ENCODE results near the gene GALNT10. TPM values are rescaled to one million over a fixed set of nuclear protein-coding genes. Genes with fewer than 3 reads are reported as not detected.
"Not testable (repeated sequence)": the region's sequence is repeated elsewhere in the genome, so short reads cannot be mapped to it uniquely, and the experiment has no call there.

Gene GALNT10
- total and polyA plus RNA-seq, 2 experiments from 2014 or later = 43.0 to 45.9 TPM

DNA sequence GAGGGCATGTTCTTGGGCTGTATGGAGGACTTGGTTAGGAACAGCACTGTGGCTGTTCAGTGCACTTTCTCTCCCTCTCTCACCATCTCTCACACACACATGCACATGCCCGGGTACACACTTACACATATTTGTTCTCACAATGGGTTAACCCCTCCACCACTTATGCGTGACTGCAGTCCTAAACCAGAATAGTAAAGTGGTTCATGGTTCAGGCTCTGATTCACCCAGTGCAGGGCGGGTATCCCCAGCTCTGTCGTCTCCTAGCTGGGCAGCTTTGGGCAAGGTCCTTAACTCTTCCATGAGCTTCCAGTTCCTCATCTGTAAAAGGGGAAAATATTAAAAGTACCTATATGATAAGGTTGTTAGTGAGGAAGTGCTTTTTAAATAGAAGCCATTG is 45.3 kb upstream of the GALNT10 start:
- WGBS (ENCODE audit: low lambda C conversion rate, missing lambda C conversion rate) = 86% methylated on average over 4 of the region's 4 CpGs
- H3K4me3 ChIP-seq = no peak overlapping the region
- H3K4me1 ChIP-seq (ENCODE audit: insufficient read depth) = no peaks in the 10 kb centered on the region
- H2AFZ ChIP-seq = no peak overlapping the region
- H3K9me2 ChIP-seq (replicated peaks; ENCODE audit: insufficient read depth) = no peaks in the 10 kb centered on the region
- TF ChIP-seq CTCF (IDR thresholded peaks at IDR 0.05; ENCODE audit: poor library complexity) = no peak
- no peak for TF ChIP-seq EZH2 (IDR thresholded peaks at IDR 0.05; ENCODE audit: borderline replicate concordance)
- no peak overlapping the region for H3K4me2 ChIP-seq
- H3K36me3 ChIP-seq (replicated peaks; ENCODE audit: insufficient read depth, low read depth) = no peaks in the 10 kb centered on the region
- H4K20me1 ChIP-seq (ENCODE audit: insufficient read depth, poor library complexity, severe bottlenecking) = no peaks in the 10 kb centered on the region
- no peaks in the 10 kb centered on the region for H3K9me3 ChIP-seq (ENCODE audit: low read depth)
- no peaks in the 10 kb centered on the region for H3K79me2 ChIP-seq
- H3K27ac ChIP-seq = no peak overlapping the region
- no peaks in the 10 kb centered on the region for H3K27me3 ChIP-seq
- DNase-seq (ENCODE audit: low spot score) = no peak

GRCh38 chr5:154146409-154146808 is 44.1 kb upstream of the GALNT10 start:
- no peaks in the 10 kb centered on the region for H4K20me1 ChIP-seq (ENCODE audit: insufficient read depth, poor library complexity, severe bottlenecking)
- H3K9me2 ChIP-seq (replicated peaks; ENCODE audit: insufficient read depth) = no peaks in the 10 kb centered on the region
- H3K9me3 ChIP-seq (ENCODE audit: low read depth) = no peaks in the 10 kb centered on the region
- no peak for DNase-seq (ENCODE audit: low spot score)
- no peak for TF ChIP-seq CTCF (IDR thresholded peaks at IDR 0.05; ENCODE audit: poor library complexity)
- no peak for TF ChIP-seq EZH2 (IDR thresholded peaks at IDR 0.05; ENCODE audit: borderline replicate concordance)
- no peak for TF ChIP-seq EZH2phosphoT487 (IDR thresholded peaks at IDR 0.05; ENCODE audit: low read depth, severe bottlenecking, unreplicated experiment)
- no peaks in the 10 kb centered on the region for H3K4me1 ChIP-seq (ENCODE audit: insufficient read depth)
- H3K27me3 ChIP-seq = no peaks in the 10 kb centered on the region
- H3K27ac ChIP-seq = no peak overlapping the region
- H3K36me3 ChIP-seq (replicated peaks; ENCODE audit: insufficient read depth, low read depth) = no peaks in the 10 kb centered on the region
- no peak overlapping the region for H3K4me2 ChIP-seq
- H2AFZ ChIP-seq = no peak overlapping the region
- no peak overlapping the region for H3K4me3 ChIP-seq
- no peaks in the 10 kb centered on the region for H3K79me2 ChIP-seq

- TF ChIP-seq CTCF (IDR thresholded peaks at IDR 0.05; ENCODE audit: poor library complexity) (no peak), EZH2 (IDR thresholded peaks at IDR 0.05; ENCODE audit: borderline replicate concordance) (no peak), EZH2phosphoT487 (IDR thresholded peaks at IDR 0.05; ENCODE audit: low read depth, severe bottlenecking, unreplicated experiment) (no peak)
- Histone ChIP-seq H3K27me3 (no peaks in the 10 kb centered on the region), H3K9me3 (ENCODE audit: low read depth) (no peaks in the 10 kb centered on the region), H3K4me1 (ENCODE audit: insufficient read depth) (no peaks in the 10 kb centered on the region), H3K27ac (no peak overlapping the region), H3K36me3 (replicated peaks; ENCODE audit: insufficient read depth, low read depth) (no peaks in the 10 kb centered on the region), H2AFZ (no peak overlapping the region), H3K9me2 (replicated peaks; ENCODE audit: insufficient read depth) (no peaks in the 10 kb centered on the region), H3K4me3 (no peak overlapping the region), H3K4me2 (no peak overlapping the region), H3K79me2 (no peaks in the 10 kb centered on the region), H4K20me1 (ENCODE audit: insufficient read depth, poor library complexity, severe bottlenecking) (no peaks in the 10 kb centered on the region)
- no peak for DNase-seq (ENCODE audit: low spot score)
- WGBS (ENCODE audit: low lambda C conversion rate, missing lambda C conversion rate) = 95% methylated on average over 2 of the region's 2 CpGs
Measured at GRCh38 chr5:154147666-154148065, 42.9 kb upstream of the GALNT10 start.

- not testable (repeated sequence) for DNase-seq (ENCODE audit: low spot score); H3K27me3 ChIP-seq; H3K9me3 ChIP-seq (ENCODE audit: low read depth); H3K4me3 ChIP-seq; H3K9me2 ChIP-seq (replicated peaks; ENCODE audit: insufficient read depth); H3K36me3 ChIP-seq (replicated peaks; ENCODE audit: insufficient read depth, low read depth); H2AFZ ChIP-seq; H3K4me2 ChIP-seq; H4K20me1 ChIP-seq (ENCODE audit: insufficient read depth, poor library complexity, severe bottlenecking); H3K27ac ChIP-seq; H3K4me1 ChIP-seq (ENCODE audit: insufficient read depth); H3K79me2 ChIP-seq
- 65% methylated on average over 2 of the region's 2 CpGs for WGBS (ENCODE audit: low lambda C conversion rate, missing lambda C conversion rate)
Measured at GRCh38 chr5:154150471-154150870, 40.1 kb upstream of the GALNT10 start.
